Testis (tissue), 3 donors: ENCODE data around the gene TBCD. TPM values are rescaled to one million over a fixed set of nuclear protein-coding genes. Genes with fewer than 3 reads are reported as not detected.
"Not testable (repeated sequence)": the region's sequence is repeated elsewhere in the genome, so short reads cannot be mapped to it uniquely, and the experiment has no call there.

Source experiments
- DNase-seq: peaks from one replicate; pipeline ENCODE4 v3.0.0-alpha.2; 2019
- H3K27ac ChIP-seq, 2 donors: fragments of 200-600 bp; sonication (generic); one replicate each; pipeline ENCODE4 v1.5.1; 2019
- H3K27me3 ChIP-seq: fragments of 200-600 bp; sonication (generic); one replicate; pipeline ENCODE4 v1.5.1; 2019
- H3K36me3 ChIP-seq: fragments of 200-600 bp; sonication (generic); one replicate; pipeline ENCODE4 v1.5.1; 2017; ENCODE audit warnings: low read depth; ENCODE audit errors: missing control alignments
- H3K4me1 ChIP-seq: fragments of 200-600 bp; sonication (generic); one replicate; pipeline ENCODE4 v1.5.1; 2019
- H3K4me3 ChIP-seq, 2 donors: fragments of 200-600 bp; sonication (generic); one replicate each; pipeline ENCODE4 v1.5.1; 2017 to 2019
- H3K9me3 ChIP-seq: fragments of 200-600 bp; sonication (generic); one replicate; pipeline ENCODE4 v1.5.1; 2017
- CTCF ChIP-seq, 3 experiments: fragments of 450-650 bp in 2 of 3; fragments of 200-600 bp in 1 of 3; sonication (generic) in 1 of 3; IDR thresholded peaks; one replicate each; pipeline ENCODE4 v1.5.1; 2016 to 2019; ENCODE audit warnings: antibody characterized with exemption in 3 of 3, mild to moderate bottlenecking in 2 of 3, moderate library complexity in 1 of 3
- POLR2A ChIP-seq: fragments of 450-650 bp; IDR thresholded peaks from one replicate; pipeline ENCODE4 v1.6.1; 2017; ENCODE audit warnings: antibody characterized with exemption, mild to moderate bottlenecking, moderate library complexity
- WGBS, 2 donors: methylation state at CpG; one replicate each; pipeline ENCODE4 v1.1.5; 2018; 5-methylcytosine and 5-hydroxymethylcytosine counted together
- intact Hi-C: fragments of 100-400 bp; cut with DNase I; formaldehyde crosslinking; loops from one replicate; pipeline ENCODE4 v1.15.1; 2023; ENCODE audit warnings: low total_unique reads
- polyA plus RNA-seq: library from polyadenylated mRNA; stranded (reverse); fragments of 350-450 nt; fragmentation: Illumina TruSeq; extraction: RNeasy Lipid Tissue Mini Kit (QIAGEN cat#74804); gene quantifications from one replicate; pipeline ENCODE4 v1.2.3, GENCODE V29; 2014; ENCODE audit warnings: low read depth, low replicate concordance; ENCODE audit not compliant: insufficient read depth
- total RNA-seq, 2 donors: library from RNA; depleted of rRNA; stranded (reverse); fragments of >200 nt; gene quantifications; one replicate each; pipeline ENCODE4 v1.2.3, GENCODE V29; 2016

The TBCD gene
- total and polyA plus RNA-seq, 3 donors from 2014 or later = 81.2 to 128 (median 115) TPM

DNA sequence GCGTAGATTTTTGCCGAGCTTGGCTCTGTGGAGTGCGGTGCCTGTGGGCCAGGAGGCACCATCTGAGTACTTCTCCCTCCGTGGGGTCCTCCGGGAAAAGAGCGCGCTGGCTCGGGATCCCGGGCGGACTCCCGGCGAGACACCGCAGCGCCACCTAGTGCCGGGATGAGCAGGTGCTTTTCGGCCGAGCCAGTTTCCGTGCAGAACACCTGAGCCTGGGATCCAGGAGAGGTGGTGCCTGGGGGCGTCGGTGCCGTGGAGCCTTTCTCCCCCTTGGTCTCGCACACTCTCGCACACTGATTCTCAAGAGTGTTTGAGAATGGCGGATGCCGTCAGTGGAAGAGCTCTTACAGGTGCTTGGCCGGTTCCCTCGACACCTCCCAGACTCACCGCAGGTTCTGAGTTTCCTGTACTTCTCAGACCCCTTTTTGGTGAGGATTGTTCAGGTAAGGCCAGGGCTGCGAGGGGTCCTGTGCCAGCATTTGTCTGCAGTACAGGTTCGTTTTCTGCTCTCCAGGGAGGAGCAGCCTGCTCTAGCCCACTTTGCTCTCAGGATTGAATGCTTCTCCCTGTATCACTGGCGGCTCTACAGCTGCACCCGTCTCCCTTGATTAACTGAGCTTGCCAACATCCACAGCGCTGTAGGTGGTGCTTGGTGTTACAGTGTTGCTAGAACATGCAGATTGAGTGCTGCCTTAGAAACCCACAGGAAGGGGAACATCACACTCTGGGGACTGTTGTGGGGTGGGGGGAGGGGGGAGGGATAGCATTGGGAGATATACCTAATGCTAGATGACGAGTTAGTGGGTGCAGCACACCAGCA lies 23.3 kb downstream of the TBCD start:
- intact Hi-C loops = no loop called here
- peaks cover 3% of the 10 kb centered on the region for H3K4me1 ChIP-seq

GRCh38 chr17:82776454-82776853 lies 24.6 kb downstream of the TBCD start:
- no peaks in the 10 kb centered on the region for H3K27me3 ChIP-seq
- WGBS, 2 donors = 80 to 92% methylated on average over 9 to 13 of the region's 13 CpGs
- no peak overlapping the region for H3K27ac ChIP-seq
- intact Hi-C loops = no loop called here
- no peaks in the 10 kb centered on the region for H3K9me3 ChIP-seq
- peaks cover 3% of the 10 kb centered on the region for H3K4me1 ChIP-seq
- no peak for TF ChIP-seq POLR2A
- TF ChIP-seq CTCF (IDR thresholded peaks at IDR 0.05) = no peak
- H3K4me3 ChIP-seq = no peak overlapping the region
- no peak for DNase-seq
- no peaks in the 10 kb centered on the region for H3K36me3 ChIP-seq

More for the DNA sequence above, 23.3 kb downstream of the TBCD start:
- TF ChIP-seq POLR2A = no peak
- TF ChIP-seq CTCF (IDR thresholded peaks at IDR 0.05) = peak; percentile 69 to 91 (median 85)
- DNase-seq = peak; percentile 84
- no peak overlapping the region for H3K4me3 ChIP-seq
- no peak overlapping the region for H3K27ac ChIP-seq
- no peaks in the 10 kb centered on the region for H3K9me3 ChIP-seq
- no peaks in the 10 kb centered on the region for H3K36me3 ChIP-seq
- H3K27me3 ChIP-seq = no peaks in the 10 kb centered on the region
- WGBS, 2 donors = 27 to 29% methylated on average over 30 to 34 of the region's 34 CpGs

- H3K9me3 ChIP-seq, H3K4me1 ChIP-seq, H3K27me3 ChIP-seq, intact Hi-C loops, H3K36me3 ChIP-seq, H3K4me3 ChIP-seq, H3K27ac ChIP-seq: not testable (repeated sequence)
- 56 to 83% methylated on average over 21 of the region's 21 CpGs for WGBS, 2 donors
- peak; percentile 29 to 42 (median 30) for TF ChIP-seq CTCF (IDR thresholded peaks at IDR 0.05)
- peak; percentile 53 for DNase-seq
These were observed 26.0 kb downstream of the TBCD start for GRCh38 chr17:82777778-82778375.

DNA sequence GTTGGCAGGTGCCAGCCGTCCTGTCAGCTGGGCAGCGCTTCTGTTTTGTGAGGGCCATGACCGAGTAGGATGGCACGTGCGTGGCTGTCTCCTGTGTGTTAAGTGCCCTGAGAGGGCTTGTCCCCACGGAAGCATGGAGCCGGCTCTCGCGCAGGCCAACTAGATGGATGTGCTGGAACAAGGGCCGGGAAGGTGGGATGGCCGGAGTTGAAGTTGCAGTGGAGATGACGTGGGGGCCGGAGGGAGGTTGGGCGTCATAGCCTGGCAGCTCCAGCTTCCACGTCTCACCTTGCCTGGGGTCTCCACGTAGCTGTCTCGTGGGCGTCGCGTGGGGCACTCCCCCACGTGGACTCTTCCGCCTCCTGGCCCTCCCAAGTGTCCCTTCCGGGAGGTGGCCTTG lies 27.7 kb downstream of the TBCD start:
- WGBS, 2 donors = 82 to 88% methylated on average over 8 to 23 of the region's 23 CpGs
- Histone ChIP-seq H3K27ac (no peak overlapping the region), H3K36me3 (no peaks in the 10 kb centered on the region), H3K4me1 (peaks cover 3% of the 10 kb centered on the region), H3K9me3 (no peaks in the 10 kb centered on the region), H3K27me3 (no peaks in the 10 kb centered on the region), H3K4me3 (no peak overlapping the region)
- TF ChIP-seq POLR2A (no peak), CTCF (IDR thresholded peaks at IDR 0.05) (no peak)
- no peak for DNase-seq
- intact Hi-C loops = no loop called here
